Neural cell (in vitro differentiated cells): Measurements from ENCODE around the gene TOPBP1. TPM values are rescaled to one million over a fixed set of nuclear protein-coding genes. Genes with fewer than 3 reads are reported as not detected.

Experiments used
- H2AFZ ChIP-seq: fragments of 200-600, 300-800 bp; sonication (generic), shearing (Covaris generic); 2 replicates; pipeline ENCODE4 v1.6.0; 2014; ENCODE audit warnings: low read depth, mild to moderate bottlenecking, antibody characterized with exemption, low read length, moderate library complexity
- H3F3A ChIP-seq: fragments of 200-600 bp; shearing (Covaris generic); 2 replicates; pipeline ENCODE4 v1.6.1; 2016; ENCODE audit warnings: mild to moderate bottlenecking, moderate library complexity, mixed read lengths, antibody characterized with exemption, low read length; ENCODE audit not compliant: insufficient read depth, poor library complexity, severe bottlenecking
- H3K27ac ChIP-seq: fragments of 200-600, 300-800 bp; sonication (generic), shearing (Covaris generic); 2 replicates; pipeline ENCODE4 v1.5.1; 2014; ENCODE audit warnings: mild to moderate bottlenecking, low read length, moderate library complexity
- H3K27me3 ChIP-seq: fragments of 300-800, 200-600 bp; sonication (generic), shearing (Covaris generic); 2 replicates; pipeline ENCODE4 v1.6.0; 2014; ENCODE audit warnings: mild to moderate bottlenecking, low read depth, low read length, moderate library complexity; ENCODE audit not compliant: insufficient read depth
- H3K36me3 ChIP-seq: fragments of 300-800, 200-600 bp; sonication (generic), shearing (Covaris generic); 2 replicates; pipeline ENCODE4 v1.5.1; 2014; ENCODE audit warnings: mild to moderate bottlenecking, antibody characterized with exemption, low read length, moderate library complexity; ENCODE audit not compliant: insufficient read depth
- H3K4me2 ChIP-seq: fragments of 300-800, 200-600 bp; sonication (generic), shearing (Covaris generic); 2 replicates; pipeline ENCODE4 v1.6.0; 2014; ENCODE audit warnings: mild to moderate bottlenecking, low read length
- H3K4me3 ChIP-seq: fragments of 300-800, 200-600 bp; sonication (generic), shearing (Covaris generic); 2 replicates; pipeline ENCODE4 v1.5.1; 2014; ENCODE audit warnings: mild to moderate bottlenecking, low read length, moderate library complexity
- H3K79me2 ChIP-seq: fragments of 200-600 bp; shearing (Covaris generic); replicated peaks from 2 replicates; pipeline ENCODE4 v1.6.0; 2014; ENCODE audit warnings: mild to moderate bottlenecking, low read length, moderate library complexity; ENCODE audit not compliant: insufficient read depth
- H3K9ac ChIP-seq: fragments of 300-800, 200-600 bp; sonication (generic), shearing (Covaris generic); 2 replicates; pipeline ENCODE4 v1.6.1; 2016; ENCODE audit warnings: mild to moderate bottlenecking, low read length, mixed read lengths
- H3K9me2 ChIP-seq: fragments of 200-600 bp; shearing (Covaris generic); 2 replicates; pipeline ENCODE4 v1.6.1; 2016; ENCODE audit warnings: mild to moderate bottlenecking, low read length, mixed read lengths; ENCODE audit not compliant: insufficient read depth
- H3K9me3 ChIP-seq: fragments of 200-600, 300-800 bp; sonication (generic), shearing (Covaris generic); 2 replicates; pipeline ENCODE4 v1.6.1; 2016; ENCODE audit warnings: mild to moderate bottlenecking, mixed run types, low read length, moderate library complexity, mixed read lengths
- H4K20me1 ChIP-seq: fragments of 200-600 bp; shearing (Covaris generic); 2 replicates; pipeline ENCODE4 v1.6.1; 2016; ENCODE audit warnings: mild to moderate bottlenecking, mixed run types; ENCODE audit not compliant: insufficient read depth
- EP300 ChIP-seq: fragments of 450-650 bp; conservative IDR thresholded peaks from 2 replicates; pipeline ENCODE4 v1.6.1; 2014; ENCODE audit warnings: antibody characterized with exemption, mild to moderate bottlenecking, moderate library complexity; ENCODE audit not compliant: poor library complexity, severe bottlenecking
- EZH2 ChIP-seq: fragments of 200-600, 300-800 bp; shearing (Covaris generic), sonication (generic); IDR thresholded peaks from 2 replicates; pipeline ENCODE4 v1.6.1; 2014; ENCODE audit warnings: antibody characterized with exemption, low read length, borderline replicate concordance, mild to moderate bottlenecking; ENCODE audit not compliant: insufficient read depth, poor library complexity, severe bottlenecking
- MXI1 ChIP-seq: fragments of 450-650 bp; conservative IDR thresholded peaks from 2 replicates; pipeline ENCODE4 v1.6.1; 2014; ENCODE audit warnings: antibody characterized with exemption, mild to moderate bottlenecking; ENCODE audit not compliant: poor library complexity, severe bottlenecking
- POLR2AphosphoS5 ChIP-seq: IDR thresholded peaks from 2 replicates; pipeline ENCODE4 v1.6.1; 2012
- RAD21 ChIP-seq: fragments of 450-650 bp; conservative IDR thresholded peaks from 2 replicates; pipeline ENCODE4 v1.6.1; 2014; ENCODE audit warnings: antibody characterized with exemption, mild to moderate bottlenecking, moderate library complexity
- SMC3 ChIP-seq: fragments of 450-650 bp; conservative IDR thresholded peaks from 2 replicates; pipeline ENCODE4 v1.6.1; 2014; ENCODE audit warnings: antibody characterized with exemption, mild to moderate bottlenecking, moderate library complexity; ENCODE audit not compliant: poor library complexity
- TAF1 ChIP-seq: IDR thresholded peaks from 2 replicates; pipeline ENCODE4 v1.6.1; 2012; ENCODE audit warnings: low read depth
- polyA plus RNA-seq: library from polyadenylated mRNA; depleted of rRNA; stranded (reverse); fragments of >200 nt; gene quantifications from 2 replicates; pipeline ENCODE4 v1.2.3, GENCODE V29; 2014
- TF ChIP-seq, protein P1 (sequence below): IDR thresholded peaks from 2 replicates; pipeline ENCODE4 v1.6.1; 2012; ENCODE audit warnings: borderline replicate concordance
- TF ChIP-seq, protein P2 (sequence below): fragments of 450-650 bp; IDR thresholded peaks from 2 replicates; pipeline ENCODE4 v1.5.1; 2014; ENCODE audit warnings: antibody characterized with exemption, mild to moderate bottlenecking, moderate library complexity; ENCODE audit not compliant: poor library complexity, severe bottlenecking

TOPBP1 gene
- polyA plus RNA-seq, 1 donor from 2014 or later, result 46.6 TPM

DNA sequence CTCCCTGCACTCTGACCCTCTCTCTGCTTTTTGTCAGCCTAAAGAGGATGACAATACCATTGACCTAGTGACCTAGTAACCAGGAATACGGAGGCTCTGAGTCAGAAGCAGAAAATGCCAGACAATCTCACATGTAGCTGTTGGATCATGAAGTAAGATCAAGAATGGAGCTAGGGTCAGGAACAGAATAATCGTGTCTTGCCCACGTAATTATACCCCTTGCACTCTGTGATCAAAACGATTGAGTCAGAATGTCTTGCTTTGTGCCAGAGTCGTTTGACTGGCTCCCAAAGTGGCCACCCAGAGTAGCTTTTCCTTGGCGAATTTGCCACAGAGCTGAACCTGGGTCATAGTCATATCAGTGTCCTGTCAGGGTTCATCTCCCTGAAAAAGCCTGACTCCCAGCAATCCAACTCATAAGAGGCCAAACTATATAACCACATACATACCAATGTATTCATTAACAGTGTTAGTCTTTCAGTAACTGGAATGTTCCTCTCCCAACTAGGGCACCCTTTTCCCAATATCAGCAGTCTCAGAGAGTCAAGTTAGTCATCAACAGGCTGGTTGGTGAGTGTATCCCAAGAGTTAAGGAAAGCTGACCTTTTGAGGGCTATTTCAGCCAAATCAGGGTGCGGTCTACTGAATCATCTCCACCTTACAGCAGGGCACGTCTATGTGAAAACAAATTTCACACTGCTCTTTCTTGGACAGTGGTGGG, 93.3 kb downstream of the TOPBP1 start:
- Histone ChIP-seq H4K20me1 (no peaks in the 10 kb centered on the region), H3K9ac (no peak overlapping the region), H3K27ac (no peak overlapping the region), H3F3A (no peaks in the 10 kb centered on the region), H3K9me2 (no peaks in the 10 kb centered on the region), H3K4me2 (no peak overlapping the region), H3K9me3 (no peaks in the 10 kb centered on the region), H3K79me2 (no peaks in the 10 kb centered on the region), H2AFZ (no peak overlapping the region), H3K36me3 (no peaks in the 10 kb centered on the region), H3K27me3 (no peaks in the 10 kb centered on the region), H3K4me3 (no peak overlapping the region)
- TF ChIP-seq TAF1 (no peak), POLR2AphosphoS5 (no peak), SMC3 (no peak), EZH2 (no peak), MXI1 (no peak), EP300 (no peak), RAD21 (no peak)
- TF ChIP-seq, protein P1, sequence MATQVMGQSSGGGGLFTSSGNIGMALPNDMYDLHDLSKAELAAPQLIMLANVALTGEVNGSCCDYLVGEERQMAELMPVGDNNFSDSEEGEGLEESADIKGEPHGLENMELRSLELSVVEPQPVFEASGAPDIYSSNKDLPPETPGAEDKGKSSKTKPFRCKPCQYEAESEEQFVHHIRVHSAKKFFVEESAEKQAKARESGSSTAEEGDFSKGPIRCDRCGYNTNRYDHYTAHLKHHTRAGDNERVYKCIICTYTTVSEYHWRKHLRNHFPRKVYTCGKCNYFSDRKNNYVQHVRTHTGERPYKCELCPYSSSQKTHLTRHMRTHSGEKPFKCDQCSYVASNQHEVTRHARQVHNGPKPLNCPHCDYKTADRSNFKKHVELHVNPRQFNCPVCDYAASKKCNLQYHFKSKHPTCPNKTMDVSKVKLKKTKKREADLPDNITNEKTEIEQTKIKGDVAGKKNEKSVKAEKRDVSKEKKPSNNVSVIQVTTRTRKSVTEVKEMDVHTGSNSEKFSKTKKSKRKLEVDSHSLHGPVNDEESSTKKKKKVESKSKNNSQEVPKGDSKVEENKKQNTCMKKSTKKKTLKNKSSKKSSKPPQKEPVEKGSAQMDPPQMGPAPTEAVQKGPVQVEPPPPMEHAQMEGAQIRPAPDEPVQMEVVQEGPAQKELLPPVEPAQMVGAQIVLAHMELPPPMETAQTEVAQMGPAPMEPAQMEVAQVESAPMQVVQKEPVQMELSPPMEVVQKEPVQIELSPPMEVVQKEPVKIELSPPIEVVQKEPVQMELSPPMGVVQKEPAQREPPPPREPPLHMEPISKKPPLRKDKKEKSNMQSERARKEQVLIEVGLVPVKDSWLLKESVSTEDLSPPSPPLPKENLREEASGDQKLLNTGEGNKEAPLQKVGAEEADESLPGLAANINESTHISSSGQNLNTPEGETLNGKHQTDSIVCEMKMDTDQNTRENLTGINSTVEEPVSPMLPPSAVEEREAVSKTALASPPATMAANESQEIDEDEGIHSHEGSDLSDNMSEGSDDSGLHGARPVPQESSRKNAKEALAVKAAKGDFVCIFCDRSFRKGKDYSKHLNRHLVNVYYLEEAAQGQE, result no peak
- TF ChIP-seq, protein P2, sequence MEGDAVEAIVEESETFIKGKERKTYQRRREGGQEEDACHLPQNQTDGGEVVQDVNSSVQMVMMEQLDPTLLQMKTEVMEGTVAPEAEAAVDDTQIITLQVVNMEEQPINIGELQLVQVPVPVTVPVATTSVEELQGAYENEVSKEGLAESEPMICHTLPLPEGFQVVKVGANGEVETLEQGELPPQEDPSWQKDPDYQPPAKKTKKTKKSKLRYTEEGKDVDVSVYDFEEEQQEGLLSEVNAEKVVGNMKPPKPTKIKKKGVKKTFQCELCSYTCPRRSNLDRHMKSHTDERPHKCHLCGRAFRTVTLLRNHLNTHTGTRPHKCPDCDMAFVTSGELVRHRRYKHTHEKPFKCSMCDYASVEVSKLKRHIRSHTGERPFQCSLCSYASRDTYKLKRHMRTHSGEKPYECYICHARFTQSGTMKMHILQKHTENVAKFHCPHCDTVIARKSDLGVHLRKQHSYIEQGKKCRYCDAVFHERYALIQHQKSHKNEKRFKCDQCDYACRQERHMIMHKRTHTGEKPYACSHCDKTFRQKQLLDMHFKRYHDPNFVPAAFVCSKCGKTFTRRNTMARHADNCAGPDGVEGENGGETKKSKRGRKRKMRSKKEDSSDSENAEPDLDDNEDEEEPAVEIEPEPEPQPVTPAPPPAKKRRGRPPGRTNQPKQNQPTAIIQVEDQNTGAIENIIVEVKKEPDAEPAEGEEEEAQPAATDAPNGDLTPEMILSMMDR, result no peak

GRCh38 chr3:133563816-133564215, 97.9 kb downstream of the TOPBP1 start:
- no peaks in the 10 kb centered on the region for H3K36me3 ChIP-seq
- no peaks in the 10 kb centered on the region for H3F3A ChIP-seq
- no peak overlapping the region for H2AFZ ChIP-seq
- no peak overlapping the region for H3K9ac ChIP-seq
- no peaks in the 10 kb centered on the region for H4K20me1 ChIP-seq
- H3K4me3 ChIP-seq, result no peak overlapping the region
- TF ChIP-seq, protein P1, result no peak
- TF ChIP-seq RAD21 (no peak), SMC3 (no peak), EZH2 (no peak), TAF1 (no peak), POLR2AphosphoS5 (no peak), MXI1 (no peak)
- TF ChIP-seq, protein P2, result no peak
- no peak overlapping the region for H3K27ac ChIP-seq
- no peaks in the 10 kb centered on the region for H3K79me2 ChIP-seq
- no peaks in the 10 kb centered on the region for H3K9me3 ChIP-seq
- H3K27me3 ChIP-seq, result no peaks in the 10 kb centered on the region
- no peaks in the 10 kb centered on the region for H3K9me2 ChIP-seq
- no peak overlapping the region for H3K4me2 ChIP-seq
